ENCODE results near the gene SCARB1. TPM values are rescaled to one million over a fixed set of nuclear protein-coding genes. Genes with fewer than 3 reads are reported as not detected.

Gene SCARB1
- total RNA-seq, 1 experiment from 2014 or later = 31.3 TPM

- Histone ChIP-seq H2AK5ac (ENCODE audit: insufficient read length, low read length) (no peak overlapping the region), H2BK15ac (ENCODE audit: low read depth, low read length) (no peak overlapping the region), H4K5ac (ENCODE audit: insufficient read length, low read depth, low read length) (no peak overlapping the region), H2AFZ (ENCODE audit: low read length) (no peak overlapping the region), H3K4ac (ENCODE audit: low read depth, low read length) (no peak overlapping the region), H3K56ac (ENCODE audit: insufficient read length, low read depth, low read length) (no peak overlapping the region), H4K8ac (replicated peaks; ENCODE audit: insufficient read length, low read depth, low read length) (no peak overlapping the region), H2BK5ac (ENCODE audit: insufficient read length, low read length) (no peak overlapping the region), H2BK120ac (ENCODE audit: low read depth, low read length, poor library complexity, severe bottlenecking) (no peak overlapping the region), H4K20me1 (ENCODE audit: control insufficient read depth, insufficient read depth, insufficient read length) (no peaks in the 10 kb centered on the region), H3K9me3 (ENCODE audit: control insufficient read depth, low read depth, low read length) (no peaks in the 10 kb centered on the region), H3K27ac (ENCODE audit: insufficient read length, low read depth, low read length) (no peak overlapping the region), H3K79me2 (ENCODE audit: insufficient read depth, low read length) (peaks cover 6% of the 10 kb centered on the region; the same call in 1 of the 2 replicates), H2BK12ac (ENCODE audit: insufficient read length, low read depth, low read length) (no peak overlapping the region), H3K79me1 (ENCODE audit: insufficient read depth, low read depth, low read length, poor library complexity, severe bottlenecking) (no peaks in the 10 kb centered on the region), H3K9ac (ENCODE audit: extremely low read depth, insufficient read length, low read length) (no peak overlapping the region), H3T11ph (ENCODE audit: low read length) (no peak overlapping the region), H3K4me1 (ENCODE audit: insufficient read depth, low read length) (no peaks in the 10 kb centered on the region; the same call in 1 of the 2 replicates), H3K14ac (ENCODE audit: insufficient read depth, low read length) (no peak overlapping the region), H3K23me2 (ENCODE audit: insufficient read length, low read depth, low read length, poor library complexity, severe bottlenecking) (no peaks in the 10 kb centered on the region), H3K4me2 (ENCODE audit: insufficient read depth, insufficient read length, low read length) (no peak overlapping the region), H3K27me3 (ENCODE audit: insufficient read depth, low read length) (no peaks in the 10 kb centered on the region), H3K18ac (ENCODE audit: insufficient read length, low read depth, low read length) (no peak overlapping the region), H3K23ac (ENCODE audit: insufficient read length, low read depth, low read length) (no peak overlapping the region), H2BK20ac (ENCODE audit: low read depth, low read length, poor library complexity, severe bottlenecking) (no peak overlapping the region), H4K91ac (ENCODE audit: insufficient read length, low read depth, low read length) (no peak overlapping the region)
- Mint-ChIP-seq H3K9me3 (no peaks in the 10 kb centered on the region), H3K4me1 (peaks cover 22 to 29% of the 10 kb centered on the region in 2 experiments), H3K27ac (no peak overlapping the region; a peak in 2 of 7 replicates), H3K27me3 (ENCODE audit: low read depth) (no peaks in the 10 kb centered on the region), H3K4me3 (no peak overlapping the region), H3K36me3 (ENCODE audit: insufficient read depth in 1 of 3, low read depth in 3 of 3) (peaks cover 0 to 15% (median 7%) of the 10 kb centered on the region in 3 experiments; a peak in 4 of 7 replicates)
- no CpG with 5 or more reads among the region's 24 CpGs for WGBS (ENCODE audit: extremely low coverage, insufficient read length, low lambda C conversion rate)
- DNase-seq = no peak
- no peak for TF ChIP-seq CTCF (conservative IDR thresholded peaks at IDR 0.05)
Measured at GRCh38 chr12:124853781-124854636, 9.7 kb downstream of the SCARB1 start.
